ENCODE measurements around the gene STRN. TPM values are rescaled to one million over a fixed set of nuclear protein-coding genes. Genes with fewer than 3 reads are reported as not detected.

STRN gene
- total and polyA plus RNA-seq, 9 of the 15 experiments (the other 6 are each of a cell fraction or from before 2014, with no cell fraction given) = 1.3 to 31.2 (median 20.0) TPM

GRCh38 chr2:36824273-36824672 lies 142.1 kb downstream of the STRN start:
- Histone ChIP-seq H3K4me2 (ENCODE audit: insufficient read depth, low read length) (no peak overlapping the region), H3K27me3 (ENCODE audit: control insufficient read depth in 2 of 2, insufficient read depth in 2 of 2, low read length in 2 of 2) (peaks cover 9 to 17% of the 10 kb centered on the region in 2 experiments; a peak in 4 of 5 replicates), H3K27ac (ENCODE audit: extremely low read depth, low read depth, low read length) (no peak overlapping the region), H2AFZ (ENCODE audit: low read depth, low read length) (no peak overlapping the region), H3K36me3 (ENCODE audit: control insufficient read depth, insufficient read depth, low read length) (no peaks in the 10 kb centered on the region), H3K9me1 (ENCODE audit: control insufficient read depth, insufficient read depth, low read length) (no peaks in the 10 kb centered on the region), H3K4me1 (replicated peaks in 1 of 2; ENCODE audit: control insufficient read depth in 2 of 2, insufficient read depth in 2 of 2, low read length in 2 of 2) (no peaks in the 10 kb centered on the region), H3K9ac (ENCODE audit: insufficient read depth in 1 of 2, low read depth in 2 of 2, low read length in 2 of 2) (no peak overlapping the region), H3K79me2 (ENCODE audit: control insufficient read depth, insufficient read depth, low read length) (no peaks in the 10 kb centered on the region), H3K4me3 (no peak overlapping the region), H3K9me3 (replicated peaks; ENCODE audit: control insufficient read depth, insufficient read depth, low read depth, low read length) (no peaks in the 10 kb centered on the region), H4K20me1 (replicated peaks; ENCODE audit: control insufficient read depth, insufficient read depth, low read length) (no peaks in the 10 kb centered on the region)
- DNase-seq (ENCODE audit: extremely low read depth in 1 of 4, low spot score in 3 of 4) (no peak), FAIRE-seq (no peak), ATAC-seq (no peak)
- TF ChIP-seq RBM22 (IDR thresholded peaks at IDR 0.05; ENCODE audit: low read depth, low read length, poor library complexity, severe bottlenecking) (no peak), NKRF (IDR thresholded peaks at IDR 0.05; ENCODE audit: borderline replicate concordance) (no peak), TAL1 (IDR thresholded peaks at IDR 0.05) (no peak), THRB (CRISPR knock-in tag; conservative IDR thresholded peaks at IDR 0.05) (no peak), ZBTB8A (IDR thresholded peaks at IDR 0.05; ENCODE audit: partially characterized antibody) (no peak), TFE3 (CRISPR knock-in tag; IDR thresholded peaks at IDR 0.05) (no peak), FIP1L1 (IDR thresholded peaks at IDR 0.05; ENCODE audit: low read depth, low read length, poor library complexity, severe bottlenecking) (no peak), NR0B1 (IDR thresholded peaks at IDR 0.05; ENCODE audit: partially characterized antibody) (no peak)
- CTCF ChIA-PET (ENCODE audit: low intra/inter-chr PET ratio) = no interaction called here
- BruUV-seq (replicated peaks) = no TSS peak
- intact Hi-C loops (cut with micrococcal nuclease) (no loop called here), in situ Hi-C loops (cut with MboI) (no loop called here)
- 2% methylated on average over 7 of the region's 7 CpGs for WGBS (ENCODE audit: insufficient coverage, low coverage, missing lambda C conversion rate)
- POLR2A ChIA-PET = no interaction called here

Data from K562 (cell line).